NOMO-1 (cell line): ENCODE data around the gene ANKRD31.

Source experiments
- DNase-seq, 2 experiments: peaks; one replicate each; lab custom pipeline; 2025; ENCODE audit not compliant: unreplicated experiment in 2 of 2; lab: John Stamatoyannopoulos, UW

ANKRD31 gene

DNA sequence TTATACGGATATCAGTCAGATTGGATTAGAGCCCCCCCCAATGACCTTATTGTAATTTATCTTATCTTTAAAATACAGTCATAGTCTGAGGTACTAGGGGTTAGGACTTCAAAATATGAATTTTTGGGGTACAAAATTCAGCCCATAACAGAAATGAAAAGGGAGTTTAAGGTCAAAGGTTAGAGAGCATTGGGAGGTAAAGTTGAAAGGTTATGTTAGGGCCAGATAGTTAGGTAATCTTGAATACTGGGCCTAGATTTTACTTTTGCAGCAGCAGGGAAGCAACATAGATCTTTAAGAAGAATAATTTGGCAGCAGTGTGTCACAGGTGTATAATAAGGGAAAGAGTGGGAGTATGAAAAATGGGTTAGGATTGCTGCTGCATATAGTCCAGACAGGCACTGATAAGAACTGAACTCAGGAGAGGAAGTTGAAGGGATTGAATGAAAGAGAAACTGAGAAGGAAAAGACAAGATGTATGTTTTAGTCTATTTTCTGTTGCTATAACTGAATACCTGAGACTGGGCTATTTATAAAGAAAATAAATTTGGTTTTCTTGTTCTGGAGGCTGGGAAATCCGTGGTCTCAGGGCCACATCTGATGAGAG, 173.7 kb downstream of the ANKRD31 start:
- no peak for DNase-seq

DNA sequence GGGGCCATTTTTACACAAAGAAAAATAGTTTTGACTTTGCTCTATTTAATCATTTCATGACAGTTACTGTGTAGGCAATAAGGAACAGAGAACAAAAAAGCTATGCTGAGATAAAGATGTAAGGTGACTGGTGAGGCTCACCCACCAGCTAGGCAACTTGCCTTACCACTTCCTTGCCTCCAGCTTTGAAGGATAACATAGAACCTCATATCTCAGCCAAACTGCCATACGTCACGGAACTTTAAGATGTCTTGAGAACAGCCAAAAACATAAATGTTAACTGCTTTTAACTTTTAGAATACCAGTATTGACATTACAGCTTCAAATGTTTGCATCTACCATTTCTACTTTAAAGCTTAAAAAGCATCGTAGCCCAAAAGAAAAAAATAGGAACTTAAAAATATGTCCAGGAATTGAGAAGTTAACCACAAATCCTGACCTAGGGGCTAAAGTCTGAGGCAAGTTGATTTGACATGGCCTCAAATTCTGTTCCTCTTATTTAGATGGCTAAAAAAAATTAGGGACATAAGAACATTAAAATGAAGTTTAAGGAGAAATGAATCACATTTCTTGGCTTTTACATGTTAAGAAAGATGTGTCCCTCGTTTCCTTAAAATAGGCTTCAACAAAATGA, 176.6 kb downstream of the ANKRD31 start:
- DNase-seq: peak; percentile 36 to 42

DNA sequence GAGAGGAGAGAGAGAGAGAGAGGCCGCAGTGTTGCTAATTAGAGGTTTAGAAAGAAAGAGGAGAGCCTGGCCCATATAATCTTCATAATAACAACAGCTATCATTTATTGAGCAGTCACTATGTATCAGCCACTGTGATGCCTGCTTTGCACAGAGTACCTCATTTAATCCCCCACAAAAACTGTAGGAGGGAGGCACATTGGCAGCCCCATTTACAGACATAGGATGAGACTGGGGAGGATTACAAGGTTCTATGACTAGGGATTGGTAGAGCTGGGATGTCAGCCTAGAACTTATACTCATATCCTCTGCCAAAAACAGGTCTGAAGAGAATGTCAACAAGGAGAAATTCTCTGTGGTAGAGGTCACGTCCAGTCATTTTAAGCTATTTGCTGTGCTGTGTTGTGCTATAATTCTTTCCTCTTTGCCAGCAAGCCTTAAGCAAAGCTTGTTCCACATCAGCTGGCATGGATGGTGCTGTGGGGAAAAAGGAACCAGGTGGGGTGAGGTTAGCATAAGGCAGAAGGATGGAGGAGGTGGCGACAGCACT, 177.6 kb downstream of the ANKRD31 start:
- DNase-seq: no peak

DNA sequence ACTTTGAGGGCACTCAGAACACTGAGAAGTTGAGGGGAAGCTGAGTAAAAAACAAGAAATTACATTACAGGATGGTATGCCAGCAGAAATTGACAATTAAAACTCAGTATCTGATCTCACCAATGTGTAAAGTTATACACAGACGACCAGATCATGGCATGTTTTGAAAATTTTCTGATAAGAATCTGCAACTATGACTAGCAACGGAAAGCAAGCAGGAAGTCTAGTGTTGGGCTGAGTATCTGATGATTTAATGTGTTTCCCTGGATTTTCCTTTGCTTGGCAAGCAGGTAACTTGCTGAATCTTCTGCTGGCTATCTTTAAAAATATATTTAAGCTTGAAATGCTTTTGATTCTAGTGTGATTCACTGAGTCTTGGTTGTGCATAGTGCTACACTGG, 179.1 kb downstream of the ANKRD31 start:
- DNase-seq: no peak

DNA sequence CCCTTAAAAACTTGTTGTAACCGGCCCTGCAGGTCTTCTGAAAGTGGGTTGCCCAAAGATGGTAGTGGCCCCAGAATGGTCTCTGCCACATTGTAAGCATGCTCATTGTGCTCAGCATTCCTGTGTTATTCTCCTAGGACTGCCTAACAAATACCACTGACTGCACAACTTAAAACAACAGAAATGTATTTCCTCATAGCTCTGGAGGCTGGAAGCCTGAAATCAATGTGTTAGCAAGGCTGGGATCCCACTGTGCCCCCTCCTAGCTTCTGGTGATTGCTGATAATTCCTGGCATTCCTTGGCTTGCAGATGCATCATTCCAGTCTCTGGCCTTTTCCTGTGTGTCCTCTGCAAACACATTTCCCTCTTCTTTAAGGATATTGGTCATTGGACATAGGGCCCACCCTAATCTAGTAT, 180.9 kb downstream of the ANKRD31 start:
- DNase-seq: no peak

DNA sequence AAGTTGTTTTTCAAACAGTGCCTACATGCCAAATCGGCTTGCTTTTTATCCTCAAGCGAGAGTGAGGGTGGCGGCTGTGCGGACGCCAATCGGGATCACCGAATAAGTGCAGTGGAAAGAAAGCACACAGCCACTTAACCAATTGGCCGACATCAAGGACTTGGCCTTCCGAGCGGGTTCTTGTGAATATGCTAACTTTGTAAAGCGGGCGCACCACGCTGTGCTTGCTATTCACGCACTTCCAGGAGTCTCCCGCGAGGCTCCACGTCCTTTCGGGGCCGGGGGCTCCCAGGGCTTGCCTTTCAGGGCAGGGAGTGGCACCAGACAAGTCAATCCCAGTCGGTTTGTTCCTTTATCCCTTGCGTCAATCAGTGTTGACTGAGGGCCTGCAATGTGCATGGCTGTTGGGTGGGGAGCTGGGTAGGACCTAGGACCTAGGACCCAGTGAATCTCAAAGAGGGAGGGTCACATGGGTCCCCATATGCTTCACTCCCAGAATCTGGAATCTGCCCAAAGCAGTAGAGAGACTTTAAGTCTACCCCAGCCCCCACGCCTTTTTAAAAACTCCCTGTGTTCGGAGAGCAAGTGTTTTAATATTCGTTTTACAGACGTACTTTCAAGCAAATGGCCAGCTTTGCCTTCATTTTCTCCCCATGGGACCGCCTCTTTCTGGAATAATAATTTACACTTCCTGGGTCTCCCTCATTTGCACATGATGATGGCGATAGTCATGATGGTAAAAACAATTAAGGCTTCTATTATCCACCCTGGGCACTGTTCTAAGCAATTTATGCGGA, 182.3 kb downstream of the ANKRD31 start:
- no peak for DNase-seq

DNA sequence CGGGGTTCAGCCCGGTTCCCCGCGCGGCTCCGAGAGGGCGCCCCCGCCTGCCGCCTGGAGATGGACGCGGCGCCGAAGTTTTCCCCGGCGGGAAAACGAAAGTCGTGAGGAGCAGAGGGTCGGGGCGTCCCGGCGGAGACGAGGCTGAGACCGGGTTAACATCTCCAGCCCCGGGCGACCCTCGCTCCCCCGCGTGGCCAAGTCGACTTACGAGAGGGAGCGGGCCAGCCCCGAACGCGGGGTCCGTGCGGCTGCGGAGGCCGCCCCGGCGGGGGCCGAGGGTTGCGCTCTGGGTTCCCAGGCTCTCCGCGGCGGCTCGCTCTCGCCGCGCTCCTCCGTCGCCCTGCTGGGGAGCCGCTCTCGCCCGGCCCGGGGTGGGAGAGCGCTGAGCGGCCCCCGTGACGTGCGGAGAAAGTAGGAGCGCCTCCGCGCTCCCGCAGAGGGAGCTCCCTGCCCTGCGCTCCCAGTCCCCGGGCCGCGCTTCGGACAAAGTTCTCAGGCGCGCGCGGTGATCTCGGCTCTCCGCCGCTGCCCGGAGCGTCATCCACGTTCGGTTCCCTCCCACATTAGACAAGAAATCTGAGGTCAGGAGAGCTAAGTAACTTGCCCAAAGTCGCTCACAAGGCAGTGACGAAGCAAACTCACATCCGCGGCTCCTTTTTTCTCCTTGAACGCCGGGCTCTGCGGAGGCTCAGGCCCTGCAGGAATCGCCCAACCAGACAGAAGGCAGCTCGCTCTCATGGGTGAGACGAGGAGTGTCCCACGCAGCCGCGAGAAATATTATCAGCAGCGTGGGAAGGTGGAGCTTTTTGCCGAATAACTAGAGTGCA, 183.2 kb downstream of the ANKRD31 start:
- peak; percentile 34 to 51 for DNase-seq

DNA sequence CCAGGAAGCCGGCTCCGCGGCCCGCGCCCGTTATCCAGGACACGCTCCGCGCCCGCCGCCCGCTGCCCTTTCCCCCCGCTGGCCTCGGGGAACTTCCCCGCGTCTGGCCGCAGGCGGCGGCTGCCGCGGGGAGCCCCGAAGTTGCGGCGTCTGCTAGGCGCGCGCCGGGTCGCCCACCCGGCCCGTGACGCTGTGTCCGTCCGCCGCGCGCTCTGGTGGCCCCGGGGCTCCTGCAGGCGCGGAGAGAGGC, 183.7 kb downstream of the ANKRD31 start:
- DNase-seq: no peak

DNA sequence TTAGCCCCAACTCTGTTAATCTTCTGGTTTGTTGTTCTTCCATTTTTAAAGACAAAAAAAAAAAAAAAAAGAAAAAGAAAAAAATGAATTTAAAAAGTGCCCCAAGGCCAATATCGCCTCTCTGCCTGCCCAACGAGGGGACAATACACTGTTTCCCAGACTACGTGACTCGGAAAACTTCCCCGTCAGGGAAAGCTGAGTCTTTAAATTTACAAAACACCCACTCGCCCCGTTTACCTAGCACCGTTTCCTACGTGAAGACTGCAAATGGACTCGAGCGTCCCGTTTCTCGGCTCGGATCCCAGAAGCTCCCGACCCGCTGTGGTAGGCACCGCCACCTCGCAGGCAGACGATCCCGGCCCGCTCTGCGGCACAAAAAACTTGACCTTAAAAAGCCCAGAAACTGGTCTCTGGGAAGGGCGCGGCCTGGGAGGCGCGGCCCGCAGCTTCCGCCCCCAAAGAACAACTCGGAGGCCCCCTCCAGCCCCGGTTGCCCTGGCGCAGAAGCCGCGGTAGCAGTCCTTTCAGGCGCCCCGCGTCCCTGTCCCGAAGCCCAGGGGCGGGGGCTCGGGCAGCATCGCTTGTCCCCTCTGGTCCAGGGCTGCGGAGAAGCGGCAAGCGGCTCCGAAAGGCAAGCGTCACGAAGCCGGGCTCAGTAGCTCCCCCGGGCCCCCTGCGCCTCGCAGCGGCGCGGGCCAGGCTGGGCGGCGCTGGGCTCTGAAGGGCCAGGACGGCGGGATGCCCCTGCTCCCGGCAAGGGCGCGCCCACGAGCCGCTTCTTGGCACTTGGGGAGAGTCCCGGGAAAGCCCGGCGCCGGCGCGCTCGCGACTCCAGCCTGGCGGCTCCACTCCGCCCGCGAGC, 184.3 kb downstream of the ANKRD31 start, which contains the start of gene GCNT4:
GCNT4 (minus strand) TSS at position 367 of the 862 bp plus-strand sequence. CDS start 22,521 bp downstream, outside the sequence.
- no peak for DNase-seq

DNA sequence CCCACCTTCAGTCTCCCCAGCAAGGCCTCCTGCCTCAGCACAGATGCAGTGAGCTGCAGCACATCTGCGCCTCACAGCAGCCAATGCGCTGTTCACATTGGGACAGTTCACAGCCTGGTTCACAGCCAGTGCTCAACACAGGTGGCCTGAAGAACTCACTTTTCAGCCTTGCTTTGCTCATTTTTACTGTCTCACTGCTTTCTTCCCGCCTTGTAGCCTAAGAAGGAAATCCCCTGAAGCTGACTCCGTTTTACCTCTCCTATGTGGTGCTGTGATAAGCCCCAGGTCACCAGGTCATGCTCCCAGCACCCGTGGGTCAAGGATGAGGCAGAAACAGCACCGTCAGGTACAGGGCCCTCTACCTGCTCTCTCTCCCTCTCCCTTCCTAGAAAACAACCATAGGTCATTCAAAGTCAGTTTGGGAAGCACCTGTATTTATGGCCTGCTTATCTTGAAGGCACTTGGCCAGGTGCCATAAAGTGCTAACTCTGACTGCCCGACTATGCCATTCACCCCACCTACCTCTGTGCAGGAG, 185.4 kb downstream of the ANKRD31 start:
- DNase-seq: no peak

DNA sequence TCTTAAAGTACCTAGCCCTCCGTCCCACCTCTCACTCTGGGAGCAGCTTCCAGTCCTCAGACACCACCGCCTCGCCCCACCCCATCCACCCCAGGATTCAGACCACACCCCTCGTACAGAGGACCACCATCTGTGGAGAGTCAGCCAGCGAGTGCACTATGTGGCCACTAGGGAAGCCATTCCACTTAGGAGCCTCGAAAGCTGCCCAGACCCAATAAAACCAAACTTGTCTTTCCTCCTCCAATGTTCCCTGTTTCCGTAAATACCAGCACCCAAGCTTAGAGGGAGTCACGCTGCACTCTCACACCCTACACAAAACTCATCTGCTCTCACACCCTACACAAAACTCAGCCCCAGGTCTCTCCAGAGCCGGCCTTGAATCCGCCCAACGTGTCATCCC, 186.3 kb downstream of the ANKRD31 start:
- peak in 1 of 2 experiments; percentile 13 for DNase-seq

DNA sequence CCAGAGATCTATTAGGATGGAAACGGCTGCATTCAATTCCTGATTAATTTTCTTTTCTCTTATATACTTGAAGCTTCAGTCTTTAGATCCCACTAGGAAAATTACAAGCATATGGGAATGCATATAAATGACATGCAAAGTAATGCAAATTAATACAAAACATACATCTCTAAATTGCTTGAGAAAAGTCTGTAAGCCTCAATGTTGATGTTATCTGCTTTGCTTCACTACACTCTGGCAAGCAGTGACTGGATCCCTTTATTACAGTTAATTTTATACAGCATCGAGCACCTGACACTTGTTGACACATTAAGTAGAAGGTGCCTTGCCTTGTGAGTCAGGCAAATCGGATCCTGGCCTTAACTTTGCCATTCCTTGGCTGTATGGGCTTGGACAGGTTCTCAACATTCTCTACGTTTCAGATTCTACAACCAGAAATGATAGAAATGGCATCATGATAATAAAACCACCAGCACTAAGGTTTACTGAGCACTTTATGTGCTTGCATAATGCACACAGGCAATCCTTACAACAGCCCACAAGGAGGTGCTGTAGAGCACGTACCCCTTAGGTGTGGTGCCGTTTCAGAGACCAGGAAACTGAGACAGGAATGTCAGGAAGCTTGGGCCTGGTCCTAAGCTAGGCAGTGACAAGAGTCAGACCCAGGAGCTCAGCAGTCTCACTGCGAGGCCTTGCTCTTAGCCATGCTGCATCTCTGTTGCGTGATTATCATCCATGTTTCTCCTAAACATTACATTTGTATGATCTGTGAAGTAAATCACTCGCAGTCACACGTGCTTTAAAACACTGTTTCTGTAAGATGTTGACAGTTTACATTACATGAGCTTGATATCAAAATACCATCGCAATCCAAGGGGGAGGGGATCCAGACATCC, 187.0 kb downstream of the ANKRD31 start:
- peak; percentile 16 to 53 for DNase-seq

DNA sequence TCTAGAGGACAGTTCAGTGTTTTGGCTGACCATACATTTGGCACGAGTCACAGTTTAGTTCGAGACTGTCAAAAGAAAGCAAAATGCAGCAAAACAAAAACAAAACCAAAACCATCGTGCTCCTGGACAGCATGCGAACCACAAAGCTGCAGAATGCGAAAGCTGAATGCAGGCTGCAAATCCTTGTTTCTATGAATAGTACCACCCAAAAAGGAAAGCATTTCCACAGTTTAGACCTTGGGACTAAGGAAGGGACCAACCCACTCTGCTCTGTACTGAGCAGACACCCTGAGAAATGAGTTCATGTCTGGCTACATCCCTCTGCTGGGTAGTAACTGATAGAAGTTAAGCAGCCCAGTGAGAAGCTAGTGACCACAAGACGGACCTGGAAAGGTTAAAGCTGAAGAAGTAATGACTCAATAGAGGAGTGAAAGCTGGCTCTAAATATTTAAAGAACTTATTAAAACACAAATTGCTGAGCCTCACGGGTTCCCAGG, 188.2 kb downstream of the ANKRD31 start:
- DNase-seq: no peak

DNA sequence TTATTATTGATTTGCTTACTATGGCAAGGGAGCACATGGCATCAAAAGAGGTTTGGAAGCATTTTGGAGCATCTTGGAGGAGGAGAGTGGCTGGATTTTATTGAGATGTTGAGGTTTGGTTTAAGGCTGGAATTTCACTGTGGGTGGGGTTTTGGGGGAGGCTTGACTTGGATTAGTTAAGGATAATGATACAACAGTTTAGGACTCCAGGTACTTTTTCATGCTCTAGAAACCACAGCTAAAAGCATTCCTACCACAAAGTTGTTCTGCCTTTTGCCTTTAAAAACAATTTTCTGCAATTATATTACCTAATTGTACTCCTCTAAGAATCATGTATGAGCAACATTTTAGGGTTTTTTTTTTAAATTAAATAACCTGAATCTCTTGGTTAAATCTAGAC, 189.3 kb downstream of the ANKRD31 start:
- DNase-seq: no peak

DNA sequence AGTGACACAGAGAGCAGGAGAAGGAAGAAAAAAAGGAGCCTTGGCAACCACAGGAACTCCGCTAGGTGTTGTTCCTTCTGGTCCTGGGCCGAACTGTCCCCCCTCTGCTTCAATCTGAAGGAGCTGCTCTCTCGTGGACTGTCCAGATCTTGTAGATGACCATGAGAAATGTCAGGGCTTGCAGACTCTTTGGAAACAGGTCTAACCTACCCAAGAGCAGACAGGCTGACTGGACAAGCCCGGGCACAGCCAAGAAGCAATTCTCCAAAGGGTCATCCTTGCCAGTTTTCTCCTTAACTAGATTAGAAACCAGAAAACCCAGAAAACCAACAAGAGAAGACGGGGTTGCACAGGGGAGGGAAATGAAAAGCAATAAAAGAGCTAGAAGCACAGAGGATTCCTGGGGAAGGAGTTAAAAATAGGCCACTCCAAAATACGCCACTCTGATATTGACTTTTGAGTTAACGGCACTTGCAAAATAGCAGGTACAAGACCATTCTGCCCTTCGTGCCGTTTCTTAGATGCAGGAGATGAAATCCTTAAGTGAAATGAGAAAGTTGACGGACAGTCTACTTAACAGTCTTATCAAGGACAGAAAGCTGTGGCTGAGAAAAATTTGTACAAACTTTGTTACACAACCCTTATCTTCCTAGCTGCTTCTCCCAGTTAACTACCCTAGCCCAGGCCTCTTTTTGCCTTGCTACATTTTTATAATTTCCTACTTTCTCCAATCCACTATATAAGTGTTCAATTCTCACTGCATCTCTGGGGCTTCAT, 190.1 kb downstream of the ANKRD31 start:
- DNase-seq: no peak

DNA sequence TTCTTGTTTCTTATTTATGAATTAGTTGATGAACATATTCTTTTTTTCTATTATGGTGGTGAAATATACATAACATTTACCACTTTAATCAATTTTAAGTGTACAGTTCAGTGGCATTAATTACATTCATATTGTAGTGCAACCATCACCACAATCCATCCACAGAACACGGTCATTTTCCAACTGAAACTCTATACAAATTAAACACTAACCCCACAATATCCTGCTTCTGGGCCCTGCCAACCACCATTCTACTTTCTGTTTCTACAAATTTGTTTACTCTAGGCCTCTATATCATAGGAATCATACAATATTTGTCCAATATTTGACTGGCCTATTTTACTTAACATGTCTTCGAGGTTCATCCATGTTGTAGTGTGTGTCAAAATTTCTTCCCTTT, 191.6 kb downstream of the ANKRD31 start:
- no peak for DNase-seq

DNA sequence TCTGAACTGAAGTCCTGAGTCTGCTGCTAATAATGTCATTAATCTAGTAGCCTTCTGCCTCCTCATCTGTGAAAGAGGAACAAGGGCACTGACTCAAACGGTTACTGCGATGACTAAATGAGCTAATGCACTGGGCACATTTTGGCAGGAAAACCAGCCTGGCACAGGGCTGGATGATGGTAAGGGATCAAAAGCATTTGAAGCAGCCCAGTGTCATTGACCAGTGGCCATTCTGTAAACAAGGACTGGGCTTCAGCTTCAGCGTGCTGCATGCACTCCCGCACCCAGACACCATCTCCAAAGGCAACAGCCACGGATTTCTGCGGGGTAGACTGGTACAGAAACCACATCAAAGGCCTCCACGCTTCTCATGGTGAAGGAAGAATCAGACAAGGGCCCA, 192.3 kb downstream of the ANKRD31 start:
- peak in 1 of 2 experiments; percentile 50 for DNase-seq
